T-helper 1 cell treated with Interleukin-12 subunit alpha and Interleukin-12 subunit beta and Interleukin-4 antibody, amounts not matched to agents 30 μg/mL and 1 μg/mL, for 36 hours (primary cell): Measurements from ENCODE around the gene CCL11.

ENCODE experiments used
- H3K27ac Mint-ChIP-seq: one replicate; pipeline ENCODE4 v1.8.0; 2021; ENCODE audit warnings: mild to moderate bottlenecking, mixed read lengths
- H3K27me3 Mint-ChIP-seq: one replicate; pipeline ENCODE4 v1.8.0; 2021; ENCODE audit warnings: low read depth, mixed read lengths
- H3K36me3 Mint-ChIP-seq: one replicate; pipeline ENCODE4 v1.8.0; 2021; ENCODE audit warnings: low read depth, mixed read lengths
- H3K4me1 Mint-ChIP-seq: one replicate; pipeline ENCODE4 v1.8.0; 2021; ENCODE audit warnings: low read depth, mixed read lengths
- H3K4me3 Mint-ChIP-seq: one replicate; pipeline ENCODE4 v1.8.0; 2021; ENCODE audit warnings: mild to moderate bottlenecking, moderate library complexity, mixed read lengths
- H3K9me3 Mint-ChIP-seq: one replicate; pipeline ENCODE4 v1.8.0; 2021; ENCODE audit warnings: mixed read lengths

CCL11 gene

DNA sequence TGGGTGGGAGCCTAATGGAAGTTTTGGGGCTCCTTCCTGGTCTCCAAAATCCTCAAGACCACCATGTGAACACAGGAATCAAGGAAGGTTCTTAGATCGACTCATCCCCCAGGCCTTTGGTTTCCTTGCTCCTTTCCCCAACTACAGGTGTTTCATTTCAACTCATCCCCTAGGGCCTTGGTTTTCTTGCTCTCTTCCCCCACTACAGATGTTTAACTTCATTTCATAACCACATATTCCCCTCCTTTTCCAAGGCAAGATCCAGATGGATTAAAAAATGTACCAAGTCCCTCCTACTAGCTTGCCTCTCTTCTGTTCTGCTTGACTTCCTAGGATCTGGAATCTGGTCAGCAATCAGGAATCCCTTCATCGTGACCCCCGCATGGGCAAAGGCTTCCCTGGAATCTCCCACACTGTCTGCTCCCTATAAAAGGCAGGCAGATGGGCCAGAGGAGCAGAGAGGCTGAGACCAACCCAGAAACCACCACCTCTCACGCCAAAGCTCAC lies at the start of gene CCL11:
TSS of gene CCL11 (plus strand) at position 457 of the 507 bp plus-strand sequence. CDS start 67 bp downstream, outside the sequence.
- Mint-ChIP-seq H3K4me1 (no peaks in the 10 kb centered on the region), H3K27me3 (peaks cover 53% of the 10 kb centered on the region), H3K4me3 (no peak within 1 kb of the TSS), H3K9me3 (no peaks in the 10 kb centered on the region), H3K36me3 (no peaks in the 10 kb centered on the region), H3K27ac (no peak within 1 kb of the TSS)

DNA sequence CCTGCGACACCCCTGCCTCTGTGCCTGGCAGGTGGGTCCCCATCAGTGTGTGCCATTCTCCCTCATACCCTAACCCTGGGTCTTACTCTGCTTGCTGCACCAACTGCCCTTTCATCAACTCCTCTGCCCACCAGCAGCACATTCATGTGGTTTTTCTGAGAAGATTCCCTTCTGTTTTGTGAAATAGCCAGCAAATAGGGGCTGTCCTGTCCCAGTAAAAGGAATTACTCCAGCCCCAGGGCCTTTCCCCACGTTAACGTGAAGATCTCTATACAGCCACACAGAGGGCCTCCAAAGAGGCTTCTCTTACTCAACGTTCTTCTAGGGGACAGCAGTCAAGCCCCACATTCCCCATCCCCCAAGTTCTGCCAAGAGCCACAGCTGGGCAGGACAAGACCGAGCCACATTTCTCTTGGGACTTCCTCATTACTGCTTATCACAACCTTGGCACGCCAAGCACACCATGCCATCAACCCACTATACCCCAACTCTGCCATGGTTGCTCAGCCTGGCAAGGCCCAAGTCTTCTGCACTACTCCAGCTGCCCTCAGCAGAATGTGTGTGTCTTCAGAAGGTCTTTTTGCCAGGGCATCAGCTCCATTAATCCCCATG lies 49.2 kb upstream of the CCL11 start:
- peaks cover 18% of the 10 kb centered on the region for H3K27me3 Mint-ChIP-seq
- peaks cover 6% of the 10 kb centered on the region for H3K4me1 Mint-ChIP-seq
- no peaks in the 10 kb centered on the region for H3K36me3 Mint-ChIP-seq
- H3K4me3 Mint-ChIP-seq = no peak overlapping the region
- H3K27ac Mint-ChIP-seq = no peak overlapping the region
- H3K9me3 Mint-ChIP-seq = no peaks in the 10 kb centered on the region

DNA sequence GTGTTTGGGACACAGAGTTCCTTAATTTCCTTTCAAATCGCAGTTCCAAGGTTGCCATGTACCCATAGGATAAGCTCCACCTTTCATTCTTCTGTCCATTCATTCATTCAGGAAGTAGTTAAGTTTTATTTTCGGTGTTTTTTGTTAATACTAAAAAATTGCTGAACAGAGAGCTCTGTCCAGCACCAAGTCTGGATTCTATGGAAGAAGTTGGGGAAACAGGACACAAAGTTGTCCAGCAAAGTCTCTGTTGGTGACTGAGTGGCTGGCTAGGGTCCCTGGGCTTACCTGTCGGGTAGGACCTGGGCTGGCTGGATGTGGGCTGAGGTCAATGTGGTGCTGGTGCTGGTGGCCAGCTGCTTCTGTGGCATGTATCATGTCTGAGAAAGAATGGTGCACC lies 48.1 kb upstream of the CCL11 start:
- H3K4me3 Mint-ChIP-seq = no peak overlapping the region
- H3K9me3 Mint-ChIP-seq = no peaks in the 10 kb centered on the region
- no peak overlapping the region for H3K27ac Mint-ChIP-seq
- peaks cover 20% of the 10 kb centered on the region for H3K27me3 Mint-ChIP-seq
- H3K36me3 Mint-ChIP-seq = no peaks in the 10 kb centered on the region
- H3K4me1 Mint-ChIP-seq = peaks cover 6% of the 10 kb centered on the region

DNA sequence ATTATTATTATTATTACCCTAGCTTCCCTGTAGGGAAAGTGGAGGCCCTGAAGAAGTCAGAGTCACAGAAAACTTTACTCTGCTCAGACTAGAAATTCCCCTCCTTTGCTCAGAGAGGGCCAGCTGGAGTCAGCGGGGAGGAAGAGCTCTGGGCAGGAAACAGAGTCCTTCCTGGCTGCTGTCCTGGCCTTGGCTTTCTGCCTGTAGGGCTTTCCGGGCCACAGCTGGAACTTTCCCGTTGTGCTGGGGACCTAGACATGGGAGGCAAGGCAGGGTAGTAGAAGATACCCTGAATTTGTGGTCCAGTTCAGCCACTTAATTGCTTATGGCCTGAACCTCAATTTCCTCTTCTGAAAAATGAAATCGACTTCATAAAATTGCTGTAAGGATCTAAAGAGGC lies 44.5 kb upstream of the CCL11 start:
- no peaks in the 10 kb centered on the region for H3K9me3 Mint-ChIP-seq
- H3K4me3 Mint-ChIP-seq = no peak overlapping the region
- peaks cover 12% of the 10 kb centered on the region for H3K27me3 Mint-ChIP-seq
- no peaks in the 10 kb centered on the region for H3K4me1 Mint-ChIP-seq
- H3K27ac Mint-ChIP-seq = no peak overlapping the region
- H3K36me3 Mint-ChIP-seq = no peaks in the 10 kb centered on the region

DNA sequence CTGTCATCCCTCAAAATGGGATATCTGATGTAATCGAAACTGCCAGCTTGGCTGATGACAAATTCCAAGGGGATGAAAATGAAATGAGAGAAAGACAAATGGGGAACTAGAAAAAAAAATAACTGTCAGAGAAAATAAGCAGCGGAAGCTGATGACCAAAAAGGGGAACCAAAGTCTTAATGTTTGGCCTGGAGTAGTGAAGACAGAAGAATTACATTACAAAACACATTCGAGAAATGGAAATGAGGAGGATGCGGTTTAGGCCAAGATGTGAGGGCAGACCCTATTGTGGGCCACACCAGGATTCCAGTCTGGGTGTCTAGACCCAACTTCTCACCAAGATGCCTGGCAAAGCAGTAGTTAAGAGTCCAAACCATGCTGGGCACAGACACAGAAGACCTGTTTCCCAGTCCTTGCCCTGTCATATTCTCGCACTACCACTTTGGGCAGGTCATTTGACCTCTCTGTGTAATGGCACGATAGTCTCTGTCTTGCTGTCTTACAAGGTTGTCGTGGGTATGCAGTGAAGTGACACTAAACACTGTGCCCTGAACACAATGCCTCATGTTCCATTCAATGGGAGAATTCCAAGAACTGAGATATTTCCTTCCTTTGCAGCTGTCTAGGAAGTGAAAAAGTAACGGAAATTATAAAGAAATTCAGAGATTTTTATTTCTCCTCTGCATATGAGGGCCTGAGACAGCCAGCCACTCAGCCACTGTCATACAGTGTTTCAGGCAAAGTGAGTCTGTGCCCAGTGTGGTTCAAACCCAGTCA lies 42.8 kb upstream of the CCL11 start:
- Mint-ChIP-seq H3K4me1 (no peaks in the 10 kb centered on the region), H3K36me3 (no peaks in the 10 kb centered on the region), H3K9me3 (no peaks in the 10 kb centered on the region), H3K27ac (no peak overlapping the region), H3K4me3 (no peak overlapping the region), H3K27me3 (peaks cover 12% of the 10 kb centered on the region)

DNA sequence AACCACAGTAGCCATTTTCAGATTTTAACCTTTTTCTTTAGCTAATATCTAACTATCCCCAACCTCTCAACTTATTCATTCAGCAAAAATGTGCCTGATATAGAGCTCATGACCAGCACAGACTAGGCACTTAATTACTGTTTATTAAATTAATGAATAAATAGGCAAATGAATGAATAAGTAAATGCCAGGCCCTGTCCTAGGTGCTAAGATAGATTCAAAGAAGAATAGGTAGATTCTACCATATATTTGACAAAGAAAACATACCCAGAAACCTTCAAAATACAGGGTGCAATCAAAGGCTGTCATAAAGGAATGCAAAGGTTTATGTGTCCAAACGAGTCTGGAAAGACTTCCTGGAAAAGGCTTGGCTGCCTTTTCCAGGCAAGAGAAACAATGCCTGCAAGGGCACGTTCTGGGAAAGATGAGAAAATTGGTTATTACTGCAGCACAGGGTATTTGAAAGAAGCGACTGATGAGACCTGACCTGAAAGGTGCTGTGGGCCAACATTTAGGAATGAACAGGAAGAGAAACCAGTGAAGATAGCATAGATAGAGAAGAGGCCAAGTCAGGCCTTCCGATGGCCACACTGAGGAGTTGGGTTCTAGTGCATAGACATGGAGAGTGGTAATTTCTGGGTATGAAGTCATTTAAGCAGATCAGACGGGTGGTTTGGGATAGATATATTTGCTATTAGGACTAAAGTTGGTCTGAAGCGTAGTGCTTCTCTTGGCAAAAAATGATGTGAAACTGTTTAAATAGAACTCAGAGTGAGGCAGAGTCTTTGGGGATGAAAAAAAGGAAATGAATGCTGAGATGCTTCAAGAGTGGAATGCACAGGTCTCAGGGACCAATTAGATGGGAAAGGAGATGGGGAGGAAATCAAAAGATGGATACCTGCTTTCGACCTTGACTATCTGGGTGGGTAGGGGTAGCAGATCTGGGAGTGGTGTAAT lies 41.9 kb upstream of the CCL11 start:
- Mint-ChIP-seq H3K4me1 (no peaks in the 10 kb centered on the region), H3K27ac (no peak overlapping the region), H3K27me3 (peaks cover 12% of the 10 kb centered on the region), H3K9me3 (no peaks in the 10 kb centered on the region), H3K4me3 (no peak overlapping the region), H3K36me3 (no peaks in the 10 kb centered on the region)

DNA sequence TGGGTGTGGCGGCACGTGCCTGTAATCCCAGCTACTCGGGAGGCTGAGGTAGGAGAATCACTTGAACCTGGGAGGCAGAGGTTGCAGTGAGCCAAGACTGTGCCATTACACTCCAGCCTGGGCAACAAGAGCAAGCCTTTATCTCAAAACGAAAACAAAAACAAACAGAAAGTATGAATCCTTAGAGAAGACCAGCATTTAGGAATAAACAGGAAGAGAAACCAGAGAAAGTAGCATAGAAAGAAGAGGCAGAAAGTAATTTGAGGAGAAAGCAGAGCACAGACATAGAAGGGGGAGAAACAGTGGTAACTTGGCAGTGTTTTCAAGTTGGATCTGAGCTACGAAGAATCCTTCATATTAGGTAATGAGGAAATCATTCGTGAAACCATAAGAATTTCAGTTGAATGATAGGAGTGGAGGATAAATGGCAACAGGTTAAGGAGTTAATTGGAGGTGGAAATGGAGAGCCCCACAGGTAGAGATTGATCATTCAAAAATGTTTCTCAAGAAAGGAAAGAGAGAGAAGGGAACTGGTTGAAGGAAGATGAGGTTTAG lies 40.1 kb upstream of the CCL11 start:
- Mint-ChIP-seq H3K27ac (no peak overlapping the region), H3K27me3 (peaks cover 12% of the 10 kb centered on the region), H3K4me1 (no peaks in the 10 kb centered on the region), H3K36me3 (no peaks in the 10 kb centered on the region), H3K9me3 (no peaks in the 10 kb centered on the region), H3K4me3 (no peak overlapping the region)

DNA sequence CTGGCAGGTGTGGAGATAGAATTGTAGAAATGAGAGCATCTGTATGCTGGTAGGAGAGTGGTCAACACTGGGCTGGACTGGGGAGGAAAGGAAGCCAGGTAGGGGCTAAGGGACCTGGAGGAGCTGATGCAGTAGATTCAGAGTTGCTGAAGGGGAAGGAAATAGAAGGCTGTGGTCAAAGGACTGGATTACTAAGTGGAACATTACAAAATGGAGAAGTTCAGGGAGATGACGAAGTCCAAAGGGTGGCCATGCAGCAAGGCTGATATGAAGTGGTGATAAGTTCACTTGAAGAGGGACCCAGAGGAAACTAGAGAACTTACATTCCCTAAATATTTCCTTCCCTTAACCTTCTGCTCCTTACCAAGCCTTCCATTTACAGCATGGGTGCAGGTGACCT lies 39.1 kb upstream of the CCL11 start:
- Mint-ChIP-seq H3K4me1 (no peaks in the 10 kb centered on the region), H3K36me3 (no peaks in the 10 kb centered on the region), H3K4me3 (no peak overlapping the region)

DNA sequence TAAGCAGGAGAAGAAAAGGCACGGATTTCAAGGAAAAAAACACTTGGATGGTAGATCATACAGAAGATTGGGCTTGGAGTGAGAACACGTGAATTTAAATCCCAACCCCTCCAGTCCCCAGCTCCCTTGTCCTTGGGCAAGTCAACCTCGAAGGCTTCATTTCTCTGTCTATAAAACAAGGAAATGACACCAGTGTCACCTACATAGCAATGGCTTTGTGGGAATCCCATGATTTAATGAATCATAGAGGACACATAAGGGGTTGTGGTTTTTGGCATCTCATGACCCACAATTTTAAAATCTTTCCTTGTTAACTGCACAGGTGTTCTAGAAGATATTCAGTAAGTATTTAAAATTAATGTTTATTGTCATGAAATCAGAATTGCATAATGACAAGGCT lies 38.7 kb upstream of the CCL11 start:
- H3K27ac Mint-ChIP-seq = no peak overlapping the region
- H3K27me3 Mint-ChIP-seq = peaks cover 16% of the 10 kb centered on the region
- H3K4me3 Mint-ChIP-seq = no peak overlapping the region
- no peaks in the 10 kb centered on the region for H3K36me3 Mint-ChIP-seq
- H3K4me1 Mint-ChIP-seq = no peaks in the 10 kb centered on the region
- no peaks in the 10 kb centered on the region for H3K9me3 Mint-ChIP-seq

More for the DNA sequence above, 39.1 kb upstream of the CCL11 start:
- H3K9me3 Mint-ChIP-seq = no peaks in the 10 kb centered on the region
- no peak overlapping the region for H3K27ac Mint-ChIP-seq
- peaks cover 16% of the 10 kb centered on the region for H3K27me3 Mint-ChIP-seq

DNA sequence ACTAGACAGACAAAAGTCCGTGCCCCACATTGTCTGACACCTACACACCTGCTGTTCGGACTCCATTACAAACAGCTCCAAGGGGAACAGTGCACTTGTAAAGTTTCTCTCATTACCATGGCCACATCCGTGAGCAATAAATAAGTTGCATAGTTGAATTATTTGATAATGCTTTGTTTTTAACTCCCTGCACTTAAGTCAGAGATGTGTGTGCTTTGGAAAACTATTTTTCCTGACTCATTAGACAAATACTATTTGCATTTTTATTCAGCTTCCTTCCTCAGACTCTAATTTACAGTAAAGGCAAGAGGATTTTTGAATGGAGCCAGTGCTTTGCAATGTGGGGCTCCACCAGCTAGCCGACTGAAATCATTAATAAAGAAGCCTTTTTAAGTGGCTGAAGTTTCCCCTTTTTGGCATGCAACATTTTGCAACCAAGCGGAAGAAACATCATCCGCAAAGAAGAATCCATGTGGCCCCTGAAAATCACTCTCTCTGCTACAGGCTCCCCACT lies 37.0 kb upstream of the CCL11 start:
- H3K9me3 Mint-ChIP-seq = no peaks in the 10 kb centered on the region
- H3K27me3 Mint-ChIP-seq = peaks cover 20% of the 10 kb centered on the region
- no peaks in the 10 kb centered on the region for H3K36me3 Mint-ChIP-seq
- H3K27ac Mint-ChIP-seq = no peak overlapping the region
- no peaks in the 10 kb centered on the region for H3K4me1 Mint-ChIP-seq
- no peak overlapping the region for H3K4me3 Mint-ChIP-seq

DNA sequence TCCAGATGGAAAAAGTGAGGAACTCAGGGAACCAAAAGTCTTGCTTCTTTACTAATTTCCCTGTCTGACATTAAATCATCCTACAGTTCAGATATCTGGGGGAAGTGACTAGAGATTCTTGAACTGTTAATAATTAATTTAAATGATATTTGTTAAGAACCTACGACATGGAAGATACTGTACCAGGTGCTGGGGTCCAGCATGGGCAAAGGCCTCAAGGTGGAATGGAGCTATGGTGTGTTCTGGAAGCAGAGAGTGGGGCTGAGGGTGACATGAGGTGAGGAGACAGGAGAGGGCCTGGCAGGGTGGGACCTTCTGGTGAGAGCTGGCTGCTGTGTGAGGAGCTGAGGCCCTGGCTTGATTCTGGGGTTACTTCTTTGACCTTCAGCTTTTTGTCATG lies 36.5 kb upstream of the CCL11 start:
- H3K27ac Mint-ChIP-seq = no peak overlapping the region
- no peaks in the 10 kb centered on the region for H3K36me3 Mint-ChIP-seq
- H3K9me3 Mint-ChIP-seq = no peaks in the 10 kb centered on the region
- peaks cover 24% of the 10 kb centered on the region for H3K27me3 Mint-ChIP-seq
- H3K4me3 Mint-ChIP-seq = no peak overlapping the region
- no peaks in the 10 kb centered on the region for H3K4me1 Mint-ChIP-seq

DNA sequence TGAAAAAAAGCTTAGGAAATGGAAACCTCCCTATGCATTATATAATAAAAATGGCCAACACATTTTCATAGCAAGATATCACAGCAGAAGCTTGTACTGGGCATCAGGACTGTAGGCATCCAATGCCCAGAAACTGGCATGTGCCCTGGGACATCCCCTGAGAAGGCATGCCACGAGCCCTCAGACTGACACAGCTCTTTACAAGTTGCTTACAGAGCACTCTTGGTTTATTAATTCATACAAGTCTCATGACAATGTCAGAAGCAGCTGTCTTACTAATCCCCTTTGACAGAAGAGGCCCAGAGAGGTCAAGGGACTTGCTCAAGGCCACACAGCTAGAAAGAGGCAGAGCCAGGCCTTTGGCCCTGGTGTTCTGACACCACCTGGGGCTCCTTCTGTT lies 36.1 kb upstream of the CCL11 start:
- Mint-ChIP-seq H3K27ac (no peak overlapping the region), H3K36me3 (no peaks in the 10 kb centered on the region), H3K4me1 (no peaks in the 10 kb centered on the region), H3K27me3 (peaks cover 27% of the 10 kb centered on the region), H3K4me3 (no peak overlapping the region), H3K9me3 (no peaks in the 10 kb centered on the region)

DNA sequence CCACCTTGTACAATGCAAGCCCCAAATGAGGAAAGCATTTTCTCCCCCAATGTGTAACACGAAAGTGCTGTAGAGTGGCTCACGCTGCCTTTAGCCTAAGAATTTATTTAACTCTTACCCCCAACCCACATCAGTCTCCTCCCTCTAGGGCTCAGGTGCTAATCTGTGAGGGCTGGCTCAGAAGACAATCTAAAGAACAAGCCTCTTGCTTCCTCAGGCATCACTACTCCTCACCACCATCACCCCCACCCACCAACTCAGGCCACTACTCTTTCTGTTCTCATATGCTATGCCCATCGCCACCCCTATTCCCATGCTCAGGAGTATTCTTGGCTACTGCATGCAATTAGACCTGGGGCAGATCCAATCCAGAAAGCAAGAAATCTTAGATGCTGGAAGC lies 34.4 kb upstream of the CCL11 start:
- no peaks in the 10 kb centered on the region for H3K9me3 Mint-ChIP-seq
- H3K27ac Mint-ChIP-seq = no peak overlapping the region
- H3K4me3 Mint-ChIP-seq = no peak overlapping the region

DNA sequence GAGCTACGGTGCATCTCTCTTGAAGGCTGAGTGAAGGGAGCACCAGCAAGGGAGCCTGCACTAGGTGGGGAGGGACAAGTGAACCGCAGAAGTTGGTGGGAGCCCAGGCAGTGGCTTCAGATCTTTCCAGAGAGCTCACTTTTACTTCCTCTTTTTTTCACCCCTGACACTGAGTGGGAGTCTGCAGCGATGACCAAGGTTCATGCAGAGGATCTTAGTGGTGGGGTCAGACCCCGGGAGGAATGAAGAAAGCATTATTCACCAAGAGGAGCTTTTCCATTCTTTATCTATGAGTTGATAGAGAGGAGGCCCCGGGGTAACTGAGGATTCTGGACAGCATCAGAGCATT lies 33.5 kb upstream of the CCL11 start:
- no peaks in the 10 kb centered on the region for H3K9me3 Mint-ChIP-seq
- no peak overlapping the region for H3K27ac Mint-ChIP-seq
- peaks cover 45% of the 10 kb centered on the region for H3K27me3 Mint-ChIP-seq
- H3K4me1 Mint-ChIP-seq = no peaks in the 10 kb centered on the region
- H3K4me3 Mint-ChIP-seq = no peak overlapping the region
- no peaks in the 10 kb centered on the region for H3K36me3 Mint-ChIP-seq

More for the DNA sequence above, 34.4 kb upstream of the CCL11 start:
- H3K36me3 Mint-ChIP-seq = no peaks in the 10 kb centered on the region
- H3K27me3 Mint-ChIP-seq = peaks cover 40% of the 10 kb centered on the region
- no peaks in the 10 kb centered on the region for H3K4me1 Mint-ChIP-seq
